SK-N-SH (cell line): ENCODE measurements around the gene BMP5. TPM values are rescaled to one million over a fixed set of nuclear protein-coding genes. Genes with fewer than 3 reads are reported as not detected.

ENCODE experiments used
- CTCF ChIA-PET: fragments of 300-600, 350-600 bp; formaldehyde crosslinking; extraction: SDS; loops from one replicate; lab custom pipeline; 2021; lab: Yijun Ruan, JAX
- POLR2A ChIA-PET: fragments of 350-600 bp; sonication (Branson Sonifier 250); formaldehyde crosslinking; extraction: SDS; loops from one replicate; lab custom pipeline; 2020; ENCODE audit warnings: antibody characterized with exemption, inconsistent platforms; lab: Yijun Ruan, JAX
- DNase-seq: peaks from one replicate; pipeline ENCODE4 v3.0.0; 2012
- H2AFZ ChIP-seq: fragments of 200-600 bp; sonication (generic); 2 replicates; pipeline ENCODE4 v1.8.1; 2016; ENCODE audit warnings: antibody characterized with exemption, mild to moderate bottlenecking, low read depth
- H3F3A ChIP-seq: fragments of 200-600 bp; sonication (generic); replicated peaks from 2 replicates; pipeline ENCODE3; 2016; ENCODE audit warnings: antibody characterized with exemption, mild to moderate bottlenecking; ENCODE audit not compliant: insufficient read depth
- H3K27ac ChIP-seq, 2 experiments: fragments of 200-500 bp in 1 of 2; fragments of 200-600 bp in 1 of 2; sonication (Bioruptor generic) in 1 of 2; sonication (generic), shearing (Covaris generic) in 1 of 2; 2 replicates each; pipeline versions ENCODE4 v1.5.1 to v1.6.1; 2014 to 2016; ENCODE audit warnings: low read depth in 2 of 2, inconsistent platforms in 1 of 2, low read length in 1 of 2, mild to moderate bottlenecking in 1 of 2, mixed read lengths in 1 of 2
- H3K27me3 ChIP-seq: fragments of 200-600 bp; sonication (generic), shearing (Covaris generic); 2 replicates; pipeline ENCODE4 v1.6.1; 2016; ENCODE audit warnings: mixed run types; ENCODE audit not compliant: insufficient read depth
- H3K36me3 ChIP-seq, 2 experiments: fragments of 200-500 bp in 1 of 2; fragments of 200-600 bp in 1 of 2; sonication (Bioruptor generic) in 1 of 2; sonication (generic) in 1 of 2; replicated peaks in 1 of 2; 2 replicates each; pipeline versions ENCODE3 to v1.5.1; 2014 to 2016; ENCODE audit warnings: low read length in 1 of 2, mild to moderate bottlenecking in 1 of 2; ENCODE audit not compliant: insufficient read depth in 2 of 2, control insufficient read depth in 1 of 2
- H3K4me1 ChIP-seq, 2 experiments: fragments of 200-500 bp in 1 of 2; fragments of 200-600 bp in 1 of 2; sonication (Bioruptor generic) in 1 of 2; sonication (generic), shearing (Covaris generic) in 1 of 2; 2 replicates each; pipeline versions ENCODE4 v1.5.1 to v1.6.1; 2014 to 2016; ENCODE audit warnings: low read depth in 1 of 2, low read length in 1 of 2, mixed run types in 1 of 2; ENCODE audit not compliant: insufficient read depth in 2 of 2, control insufficient read depth in 1 of 2
- H3K4me2 ChIP-seq: fragments of 200-600 bp; sonication (generic), shearing (Covaris generic); 2 replicates; pipeline ENCODE4 v1.6.1; 2017; ENCODE audit warnings: mixed run types
- H3K4me3 ChIP-seq, 2 experiments: fragments of 200-500 bp in 1 of 2; fragments of 200-600 bp in 1 of 2; sonication (Bioruptor generic) in 1 of 2; sonication (generic), shearing (Covaris generic) in 1 of 2; 2 replicates each; pipeline versions ENCODE4 v1.5.1 to v1.8.1; 2014 to 2016; ENCODE audit warnings: low read depth in 2 of 2, inconsistent platforms in 1 of 2, low read length in 1 of 2, mild to moderate bottlenecking in 1 of 2, mixed read lengths in 1 of 2, moderate library complexity in 1 of 2
- H3K79me2 ChIP-seq: fragments of 200-600 bp; sonication (generic); 2 replicates; pipeline ENCODE4 v1.8.1; 2017; ENCODE audit warnings: mild to moderate bottlenecking; ENCODE audit not compliant: insufficient read depth
- H3K9ac ChIP-seq: fragments of 200-600 bp; sonication (generic); 2 replicates; pipeline ENCODE4 v1.6.1; 2017; ENCODE audit warnings: mixed run types
- H3K9me2 ChIP-seq: fragments of 200-600 bp; sonication (generic); 2 replicates; pipeline ENCODE4 v1.6.1; 2017; ENCODE audit warnings: mixed run types
- H3K9me3 ChIP-seq: fragments of 200-600 bp; sonication (generic); 2 replicates; pipeline ENCODE4 v1.6.1; 2017; ENCODE audit warnings: mixed run types, mild to moderate bottlenecking, moderate library complexity
- H4K20me1 ChIP-seq: fragments of 200-600 bp; sonication (generic); 2 replicates; pipeline ENCODE4 v1.6.1; 2017; ENCODE audit warnings: mild to moderate bottlenecking, mixed run types; ENCODE audit not compliant: insufficient read depth
- CTCF ChIP-seq: fragments of 200-600 bp; sonication (generic); IDR thresholded peaks from 2 replicates; pipeline ENCODE4 v1.6.1; 2017; ENCODE audit warnings: antibody characterized with exemption, mild to moderate bottlenecking, moderate library complexity
- EP300 ChIP-seq, 2 experiments: IDR thresholded peaks; 2 replicates each; pipeline versions ENCODE4 v1.4.0 to v1.6.1; 2012; ENCODE audit warnings: borderline replicate concordance in 1 of 2, low read depth in 1 of 2, low read length in 1 of 2
- EZH2phosphoT487 ChIP-seq: fragments of 200-600 bp; sonication (generic); IDR thresholded peaks from 2 replicates; pipeline ENCODE4 v1.6.1; 2017; ENCODE audit warnings: low read depth, mixed run types, mild to moderate bottlenecking, antibody characterized with exemption, moderate library complexity, borderline replicate concordance
- IRF3 ChIP-seq: fragments of 150-350 bp; IDR thresholded peaks from 2 replicates; pipeline ENCODE4 v1.6.1; 2016; ENCODE audit warnings: mild to moderate bottlenecking, low read depth, low read length
- JUND ChIP-seq: IDR thresholded peaks from 2 replicates; pipeline ENCODE4 v1.4.0; 2012
- NRF1 ChIP-seq: IDR thresholded peaks from 2 replicates; pipeline ENCODE4 v1.6.1; 2012; ENCODE audit warnings: low read depth, mild to moderate bottlenecking, low read length
- REST ChIP-seq: IDR thresholded peaks from 2 replicates; pipeline ENCODE4 v1.6.1; 2012; ENCODE audit warnings: mild to moderate bottlenecking, low read depth, low read length, moderate library complexity
- SMC3 ChIP-seq: IDR thresholded peaks from 2 replicates; pipeline ENCODE4 v1.6.1; 2012; ENCODE audit warnings: low read depth, low read length, improper control_type of control experiment
- TCF12 ChIP-seq: IDR thresholded peaks from 2 replicates; pipeline ENCODE4 v1.4.0; 2012
- TEAD4 ChIP-seq: IDR thresholded peaks from 2 replicates; pipeline ENCODE4 v1.4.0; 2012; ENCODE audit warnings: mild to moderate bottlenecking, borderline replicate concordance; ENCODE audit not compliant: insufficient read depth
- USF1 ChIP-seq: IDR thresholded peaks from 2 replicates; pipeline ENCODE4 v1.4.0; 2012; ENCODE audit warnings: low read depth, borderline replicate concordance
- whole genome bisulfite sequencing: methylation state at CpG from one replicate; pipeline ENCODE4 v1.1.6; 2017; ENCODE audit warnings: low lambda C conversion rate; 5-methylcytosine and 5-hydroxymethylcytosine counted together
- polyA plus RNA-seq, 3 experiments: library from polyadenylated mRNA; depleted of rRNA; stranded (reverse); fragments of >200 nt; gene quantifications; 2 replicates each; pipeline ENCODE4 v1.2.3, GENCODE V29; 2012

Gene BMP5
- polyA plus RNA-seq, 1 of the 3 experiments (the other 2 are of a cell fraction): 0.05 TPM

GRCh38 chr6:55897346-55897745 is 22.0 kb upstream of the BMP5 start (continued):
- TF ChIP-seq CTCF (no peak), TEAD4 (no peak), IRF3 (no peak), JUND (no peak)

- Histone ChIP-seq H2AFZ (no peak overlapping the region), H3K4me2 (no peak overlapping the region), H3K4me3 (no peak overlapping the region), H3K27ac (no peak overlapping the region), H4K20me1 (no peaks in the 10 kb centered on the region), H3K36me3 (no peaks in the 10 kb centered on the region), H3K79me2 (no peaks in the 10 kb centered on the region), H3K4me1 (no peaks in the 10 kb centered on the region), H3K9me3 (no peaks in the 10 kb centered on the region), H3K27me3 (no peaks in the 10 kb centered on the region), H3K9me2 (no peaks in the 10 kb centered on the region), H3F3A (no peaks in the 10 kb centered on the region), H3K9ac (no peak overlapping the region)
- TF ChIP-seq NRF1 (no peak), EZH2phosphoT487 (no peak), TCF12 (no peak), EP300 (IDR thresholded peaks at IDR 0.05; ENCODE audit: borderline replicate concordance in 1 of 2, low read depth in 1 of 2, low read length in 1 of 2) (no peak), USF1 (no peak), SMC3 (no peak), REST (no peak)
- POLR2A ChIA-PET: no interaction called here
- no peak for DNase-seq
- CTCF ChIA-PET: interaction anchor here (1.3 to 1.5 kb wide), 2 partner anchors 10 to 449 kb away, joined by 4 to 5 read pairs; no protein-coding TSS in a partner anchor
- WGBS: 43% methylated on average over 5 of the region's 5 CpGs
Observed at GRCh38 chr6:55895972-55896730, 20.8 kb upstream of the BMP5 start.
